Erythroblast (primary cell): ENCODE data around the gene SLC5A10.

Experiments used
- GATA1 ChIP-seq: IDR thresholded peaks from 2 replicates; pipeline ENCODE4 v1.6.1; 2011; ENCODE audit warnings: low read depth, mild to moderate bottlenecking, control low read depth, low read length, moderate library complexity
- POLR2A ChIP-seq: IDR thresholded peaks from 2 replicates; pipeline ENCODE4 v1.6.1; 2011; ENCODE audit warnings: mild to moderate bottlenecking, low read length

DNA sequence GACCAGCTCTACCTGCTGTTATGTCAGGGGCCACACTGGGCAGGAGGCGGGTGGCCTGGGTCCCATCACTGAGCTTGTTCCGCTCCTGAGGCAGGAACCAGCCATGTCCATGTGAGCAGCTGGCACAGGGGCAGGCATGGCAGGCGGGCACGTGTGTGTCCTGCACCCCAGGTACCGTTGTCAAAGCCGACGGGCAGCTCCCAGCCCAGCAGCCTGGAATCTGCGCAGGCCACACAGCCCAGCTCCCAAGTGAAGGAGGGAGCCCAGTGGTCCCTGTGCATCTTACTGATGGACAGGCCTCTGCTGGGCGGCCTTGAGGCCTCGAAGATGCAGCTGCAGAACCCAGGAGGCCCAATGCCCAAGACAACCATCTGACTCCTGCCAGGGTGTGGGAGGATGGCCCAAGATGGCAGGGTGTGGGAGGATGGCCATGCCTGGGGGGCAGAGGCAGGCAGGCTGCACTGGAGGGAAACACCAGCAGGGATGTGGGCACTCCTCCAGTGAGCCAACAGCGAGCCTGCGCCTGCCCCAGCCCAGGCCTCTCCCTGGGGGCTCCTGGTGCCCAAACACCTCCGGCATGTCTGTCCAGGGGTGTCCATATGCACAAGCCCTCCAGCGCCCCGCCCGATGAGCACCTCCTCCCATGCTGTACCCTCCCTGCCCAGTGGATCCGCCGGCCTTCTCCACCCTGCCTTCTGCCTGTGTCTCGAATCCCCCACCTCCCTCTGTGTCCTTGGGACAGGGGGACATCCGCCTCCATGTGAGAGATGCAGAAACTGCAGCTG is 39.8 kb downstream of the SLC5A10 start:
- TF ChIP-seq POLR2A: no peak
- TF ChIP-seq GATA1: no peak
